Endothelial cell of umbilical vein (primary cell): ENCODE results near the gene DLAT. TPM values are rescaled to one million over a fixed set of nuclear protein-coding genes. Genes with fewer than 3 reads are reported as not detected.

Experiments used
- BruUV-seq: library from RNA; stranded (reverse); fragments of 400-500 nt; replicated peaks from 2 replicates; lab custom pipeline; 2021; lab: Mats Ljungman, UMichigan
- CTCF ChIA-PET: fragments of 300-600, 350-600 bp; sonication (Branson Sonifier 250); formaldehyde crosslinking; loops from one replicate; lab custom pipeline; 2021; ENCODE audit warnings: antibody characterized with exemption, inconsistent platforms; lab: Charles Lee
- POLR2A ChIA-PET: fragments of 300-600, 350-600 bp; sonication (Branson Sonifier 250); formaldehyde crosslinking; loops from one replicate; lab custom pipeline; 2021; ENCODE audit warnings: antibody characterized with exemption, inconsistent platforms; lab: Charles Lee
- DNase-seq: peaks from one replicate; pipeline ENCODE4 v3.0.0-alpha.2; 2011; ENCODE audit warnings: low read depth, low spot score
- FAIRE-seq: peaks from 2 replicates; lab custom pipeline; 2011; peaks lifted over from hg19 to GRCh38; lab: Jason Lieb, UNC
- H2AFZ ChIP-seq: 2 replicates; pipeline ENCODE4 v1.6.0; 2012; ENCODE audit warnings: low read depth, low read length, control low read depth, inconsistent platforms
- H3K27ac ChIP-seq: 2 replicates; pipeline ENCODE4 v1.5.1; 2011; ENCODE audit warnings: low read depth, mild to moderate bottlenecking, control low read depth, low read length, moderate library complexity; ENCODE audit not compliant: insufficient read depth
- H3K27me3 ChIP-seq, 2 experiments: 2 replicates each; pipeline versions ENCODE4 v1.6.0 to v1.6.1; 2011; ENCODE audit warnings: low read length in 2 of 2, mixed read lengths in 1 of 2; ENCODE audit not compliant: control insufficient read depth in 2 of 2, insufficient read depth in 2 of 2
- H3K36me3 ChIP-seq, 2 experiments: 2 replicates in 1 of 2; 3 replicates in 1 of 2; pipeline ENCODE4 v1.5.1; 2011; ENCODE audit warnings: low read length in 2 of 2, mild to moderate bottlenecking in 1 of 2, moderate library complexity in 1 of 2; ENCODE audit not compliant: control insufficient read depth in 2 of 2, insufficient read depth in 2 of 2; ENCODE audit errors: extremely low read depth in 1 of 2
- H3K4me1 ChIP-seq: 3 replicates; pipeline ENCODE4 v1.5.1; 2011; ENCODE audit warnings: mild to moderate bottlenecking, low read length; ENCODE audit not compliant: control insufficient read depth, insufficient read depth; ENCODE audit errors: extremely low read depth
- H3K4me2 ChIP-seq: 2 replicates; pipeline ENCODE4 v1.6.1; 2011; ENCODE audit warnings: low read length, control low read depth, mixed read lengths; ENCODE audit not compliant: insufficient read depth
- H3K4me3 ChIP-seq, 3 experiments: fragments of 200-600 bp in 1 of 3; sonication (generic), shearing (Covaris generic) in 1 of 3; replicated peaks in 1 of 3; 2 replicates each; pipeline ENCODE4 v1.5.1; 2011 to 2016; ENCODE audit warnings: control low read depth in 3 of 3, low read length in 3 of 3, mild to moderate bottlenecking in 2 of 3, inconsistent platforms in 1 of 3, low read depth in 1 of 3, moderate library complexity in 1 of 3; ENCODE audit not compliant: insufficient read depth in 1 of 3
- H3K79me2 ChIP-seq: 2 replicates; pipeline ENCODE4 v1.6.0; 2012; ENCODE audit warnings: low read length, inconsistent platforms; ENCODE audit not compliant: control insufficient read depth, insufficient read depth
- H3K9ac ChIP-seq: replicated peaks from 2 replicates; pipeline ENCODE3; 2011; ENCODE audit warnings: low read length, control low read depth; ENCODE audit not compliant: insufficient read depth; ENCODE audit errors: extremely low read depth
- H3K9me1 ChIP-seq: replicated peaks from 3 replicates; pipeline ENCODE4 v1.6.0; 2011; ENCODE audit warnings: mild to moderate bottlenecking, low read length; ENCODE audit not compliant: control insufficient read depth, insufficient read depth; ENCODE audit errors: extremely low read depth
- H3K9me3 ChIP-seq: replicated peaks from 2 replicates; pipeline ENCODE4 v1.5.1; 2012; ENCODE audit warnings: low read length, inconsistent platforms; ENCODE audit not compliant: control insufficient read depth, insufficient read depth
- H4K20me1 ChIP-seq: replicated peaks from 2 replicates; pipeline ENCODE3; 2011; ENCODE audit warnings: mild to moderate bottlenecking, low read length; ENCODE audit not compliant: control insufficient read depth, insufficient read depth; ENCODE audit errors: extremely low read depth
- FOS ChIP-seq: IDR thresholded peaks from 2 replicates; pipeline ENCODE4 v1.6.1; 2011; ENCODE audit warnings: mild to moderate bottlenecking, low read length, moderate library complexity, borderline replicate concordance; ENCODE audit not compliant: insufficient read depth
- GATA2 ChIP-seq: IDR thresholded peaks from 2 replicates; pipeline ENCODE4 v1.7.0; 2011; ENCODE audit warnings: low read depth, mild to moderate bottlenecking, moderate library complexity, mixed read lengths, low read length; ENCODE audit not compliant: insufficient read length, insufficient read depth
- JUN ChIP-seq: IDR thresholded peaks from 2 replicates; pipeline ENCODE4 v1.6.1; 2011; ENCODE audit warnings: borderline replicate concordance, low read depth; ENCODE audit not compliant: insufficient read length, insufficient read depth
- MYC ChIP-seq: IDR thresholded peaks from one replicate; pipeline ENCODE4 v1.6.1; 2011; ENCODE audit warnings: mild to moderate bottlenecking, low read depth, low read length
- POLR2A ChIP-seq: IDR thresholded peaks from 2 replicates; pipeline ENCODE4 v1.6.1; 2012; ENCODE audit warnings: low read depth, mild to moderate bottlenecking, control low read depth, low read length
- POLR2AphosphoS5 ChIP-seq: IDR thresholded peaks from 2 replicates; pipeline ENCODE4 v1.6.1; 2012; ENCODE audit warnings: low read depth, mild to moderate bottlenecking, control low read depth, low read length, moderate library complexity; ENCODE audit not compliant: insufficient read depth
- dilution Hi-C: fragments of 300-500 bp; cut with MboI; formaldehyde crosslinking; loops from one replicate; pipeline ENCODE4 v1.15.0; 2019; ENCODE audit warnings: low sequenced_read_pairs; ENCODE audit not compliant: extremely low pct_ligation_motif_present
- intact Hi-C: fragments of 100-400 bp; cut with micrococcal nuclease; formaldehyde crosslinking; loops from one replicate; pipeline ENCODE4 v1.10.0; 2022
- polyA plus RNA-seq, 4 experiments: library from polyadenylated mRNA; depleted of rRNA in 3 of 4; stranded (reverse) in 3 of 4; unstranded in 1 of 4; fragments of >200 nt; gene quantifications; 2 replicates each; pipeline versions ENCODE4 v1.2.1 to v1.2.3, GENCODE V29; 2011 to 2012; ENCODE audit warnings: missing spikeins in 1 of 4
- total RNA-seq: library from RNA; stranded (reverse); gene quantifications from 2 replicates; pipeline ENCODE4 v1.2.3, GENCODE V29; 2021
- TF ChIP-seq, protein P1 (sequence below), 2 donors: IDR thresholded peaks; 1 replicate in 1 of 2; 2 replicates in 1 of 2; pipeline ENCODE4 v1.5.1; 2011; ENCODE audit warnings: low read length in 2 of 2, mild to moderate bottlenecking in 2 of 2, moderate library complexity in 2 of 2, control low read depth in 1 of 2, inconsistent platforms in 1 of 2, low read depth in 1 of 2; ENCODE audit not compliant: insufficient read depth in 1 of 2; ENCODE audit errors: extremely low read depth in 1 of 2

DLAT gene
- total and polyA plus RNA-seq, 2 donors (not counting 3 experiments of a cell fraction or from before 2014, with no cell fraction given): 13.3 to 41.3 TPM

DNA sequence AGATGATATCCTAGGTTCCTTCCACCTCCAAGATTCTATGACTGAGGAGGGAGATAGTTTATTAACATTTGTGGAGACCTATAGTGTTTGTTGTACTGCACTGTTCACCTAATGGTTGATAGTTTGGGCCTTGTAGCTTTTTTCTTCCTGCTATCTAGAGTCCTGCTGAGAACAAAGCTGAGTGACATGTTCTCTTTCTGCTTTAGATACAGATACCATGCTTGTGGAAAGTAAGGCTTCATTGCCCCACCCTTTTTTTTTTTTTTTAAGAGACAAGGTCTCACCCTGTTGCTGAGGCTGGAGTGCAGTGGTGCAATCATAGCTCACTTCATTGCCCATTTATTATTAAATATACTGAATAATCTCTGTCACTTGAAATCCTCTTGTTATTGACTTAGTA, 12.3 kb downstream of the DLAT start:
- Histone ChIP-seq H3K4me1 (peaks cover 8% of the 10 kb centered on the region), H3K27me3 (no peaks in the 10 kb centered on the region), H3K4me2 (no peak overlapping the region), H3K9ac (no peak overlapping the region), H3K4me3 (no peak overlapping the region), H3K27ac (no peak overlapping the region), H3K79me2 (peaks cover 2% of the 10 kb centered on the region), H3K36me3 (peaks cover 11 to 13% of the 10 kb centered on the region in 2 experiments), H2AFZ (no peak overlapping the region), H3K9me3 (no peaks in the 10 kb centered on the region), H4K20me1 (no peaks in the 10 kb centered on the region), H3K9me1 (no peaks in the 10 kb centered on the region)
- DNase-seq (no peak), FAIRE-seq (no peak)
- TF ChIP-seq GATA2 (no peak), JUN (no peak), MYC (no peak), FOS (no peak), POLR2A (no peak), POLR2AphosphoS5 (no peak)
- TF ChIP-seq, protein P1, sequence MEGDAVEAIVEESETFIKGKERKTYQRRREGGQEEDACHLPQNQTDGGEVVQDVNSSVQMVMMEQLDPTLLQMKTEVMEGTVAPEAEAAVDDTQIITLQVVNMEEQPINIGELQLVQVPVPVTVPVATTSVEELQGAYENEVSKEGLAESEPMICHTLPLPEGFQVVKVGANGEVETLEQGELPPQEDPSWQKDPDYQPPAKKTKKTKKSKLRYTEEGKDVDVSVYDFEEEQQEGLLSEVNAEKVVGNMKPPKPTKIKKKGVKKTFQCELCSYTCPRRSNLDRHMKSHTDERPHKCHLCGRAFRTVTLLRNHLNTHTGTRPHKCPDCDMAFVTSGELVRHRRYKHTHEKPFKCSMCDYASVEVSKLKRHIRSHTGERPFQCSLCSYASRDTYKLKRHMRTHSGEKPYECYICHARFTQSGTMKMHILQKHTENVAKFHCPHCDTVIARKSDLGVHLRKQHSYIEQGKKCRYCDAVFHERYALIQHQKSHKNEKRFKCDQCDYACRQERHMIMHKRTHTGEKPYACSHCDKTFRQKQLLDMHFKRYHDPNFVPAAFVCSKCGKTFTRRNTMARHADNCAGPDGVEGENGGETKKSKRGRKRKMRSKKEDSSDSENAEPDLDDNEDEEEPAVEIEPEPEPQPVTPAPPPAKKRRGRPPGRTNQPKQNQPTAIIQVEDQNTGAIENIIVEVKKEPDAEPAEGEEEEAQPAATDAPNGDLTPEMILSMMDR (IDR thresholded peaks at IDR 0.05; ENCODE audit: extremely low read depth in 1 of 2, insufficient read depth in 1 of 2, low read depth in 1 of 2, low read length in 2 of 2): no peak
- intact Hi-C loops: no loop called here
- CTCF ChIA-PET: no interaction called here
- no TSS peak for BruUV-seq
- dilution Hi-C loops: no loop called here
- POLR2A ChIA-PET: no interaction called here
